GM12872 (cell line): ENCODE measurements around the gene DYNLL1.

Source experiments
- TF ChIP-seq, protein P1 (sequence below): IDR thresholded peaks from 3 replicates; pipeline ENCODE4 v1.5.1; 2011; ENCODE audit warnings: low read depth, mild to moderate bottlenecking, low read length, moderate library complexity; ENCODE audit not compliant: insufficient read depth

DYNLL1 gene

DNA sequence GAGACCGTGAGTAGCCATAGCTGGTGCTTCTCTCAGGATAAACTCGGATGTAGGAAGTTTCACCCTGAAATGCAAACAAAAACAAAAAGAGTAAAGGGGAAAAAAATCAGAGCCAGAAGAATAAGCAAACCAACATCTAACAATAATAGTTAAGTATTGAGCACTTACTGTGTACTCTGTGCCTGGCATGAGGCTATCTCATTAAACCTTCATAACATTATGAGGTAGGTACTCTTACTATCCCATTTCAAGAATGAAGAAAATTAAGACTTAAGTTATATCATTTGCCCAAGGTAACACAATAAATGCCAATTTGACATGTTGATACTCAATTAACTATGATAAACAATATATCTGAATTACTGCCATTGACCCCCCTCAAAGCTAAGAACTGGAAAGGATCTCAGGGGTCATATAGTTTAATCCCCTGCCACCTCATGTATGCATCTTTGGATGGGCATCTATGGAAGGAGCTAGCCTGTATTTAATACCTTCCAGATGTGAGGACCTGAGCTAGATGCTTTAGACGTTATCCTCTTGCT is 33.7 kb upstream of the DYNLL1 start:
- TF ChIP-seq, protein P1, sequence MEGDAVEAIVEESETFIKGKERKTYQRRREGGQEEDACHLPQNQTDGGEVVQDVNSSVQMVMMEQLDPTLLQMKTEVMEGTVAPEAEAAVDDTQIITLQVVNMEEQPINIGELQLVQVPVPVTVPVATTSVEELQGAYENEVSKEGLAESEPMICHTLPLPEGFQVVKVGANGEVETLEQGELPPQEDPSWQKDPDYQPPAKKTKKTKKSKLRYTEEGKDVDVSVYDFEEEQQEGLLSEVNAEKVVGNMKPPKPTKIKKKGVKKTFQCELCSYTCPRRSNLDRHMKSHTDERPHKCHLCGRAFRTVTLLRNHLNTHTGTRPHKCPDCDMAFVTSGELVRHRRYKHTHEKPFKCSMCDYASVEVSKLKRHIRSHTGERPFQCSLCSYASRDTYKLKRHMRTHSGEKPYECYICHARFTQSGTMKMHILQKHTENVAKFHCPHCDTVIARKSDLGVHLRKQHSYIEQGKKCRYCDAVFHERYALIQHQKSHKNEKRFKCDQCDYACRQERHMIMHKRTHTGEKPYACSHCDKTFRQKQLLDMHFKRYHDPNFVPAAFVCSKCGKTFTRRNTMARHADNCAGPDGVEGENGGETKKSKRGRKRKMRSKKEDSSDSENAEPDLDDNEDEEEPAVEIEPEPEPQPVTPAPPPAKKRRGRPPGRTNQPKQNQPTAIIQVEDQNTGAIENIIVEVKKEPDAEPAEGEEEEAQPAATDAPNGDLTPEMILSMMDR, result no peak

DNA sequence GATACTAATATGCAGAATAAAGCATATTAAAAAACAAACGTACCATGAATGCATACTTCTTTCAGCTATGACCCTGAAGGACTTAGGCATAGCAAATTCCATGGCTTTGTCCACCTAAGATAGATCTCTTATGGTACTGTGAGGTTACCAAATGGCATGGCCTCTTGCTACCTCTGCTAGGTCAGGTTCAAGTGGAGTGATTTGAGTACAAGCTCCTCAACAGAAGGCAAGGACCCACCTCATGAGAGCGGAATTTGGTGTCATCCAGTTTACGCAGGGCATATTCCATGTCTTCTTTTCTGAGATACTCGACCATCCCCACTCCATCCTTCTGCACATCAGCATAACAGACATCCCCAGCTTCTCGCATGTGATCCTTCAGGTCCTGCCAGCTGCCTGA is 32.2 kb upstream of the DYNLL1 start:
- TF ChIP-seq, protein P1, result no peak

DNA sequence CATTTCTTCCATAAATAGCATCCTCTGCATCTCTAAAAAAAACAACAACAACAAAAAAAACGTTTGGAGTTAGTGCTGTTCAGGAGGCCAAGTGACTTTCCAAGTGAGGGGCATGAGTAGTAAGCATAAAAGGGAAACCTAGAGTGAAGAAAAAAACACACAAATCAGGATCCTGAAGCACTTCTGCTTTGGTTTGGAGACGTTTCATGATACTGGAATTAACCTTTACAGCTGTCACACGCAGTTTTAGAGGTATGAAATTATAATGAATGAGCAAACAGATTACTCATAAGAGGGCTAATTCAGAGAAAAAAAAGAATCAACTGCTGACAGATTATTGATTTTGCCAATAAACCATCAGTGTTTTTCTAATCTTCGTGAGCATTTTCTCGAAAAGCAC is 30.2 kb upstream of the DYNLL1 start:
- TF ChIP-seq, protein P1, result no peak

DNA sequence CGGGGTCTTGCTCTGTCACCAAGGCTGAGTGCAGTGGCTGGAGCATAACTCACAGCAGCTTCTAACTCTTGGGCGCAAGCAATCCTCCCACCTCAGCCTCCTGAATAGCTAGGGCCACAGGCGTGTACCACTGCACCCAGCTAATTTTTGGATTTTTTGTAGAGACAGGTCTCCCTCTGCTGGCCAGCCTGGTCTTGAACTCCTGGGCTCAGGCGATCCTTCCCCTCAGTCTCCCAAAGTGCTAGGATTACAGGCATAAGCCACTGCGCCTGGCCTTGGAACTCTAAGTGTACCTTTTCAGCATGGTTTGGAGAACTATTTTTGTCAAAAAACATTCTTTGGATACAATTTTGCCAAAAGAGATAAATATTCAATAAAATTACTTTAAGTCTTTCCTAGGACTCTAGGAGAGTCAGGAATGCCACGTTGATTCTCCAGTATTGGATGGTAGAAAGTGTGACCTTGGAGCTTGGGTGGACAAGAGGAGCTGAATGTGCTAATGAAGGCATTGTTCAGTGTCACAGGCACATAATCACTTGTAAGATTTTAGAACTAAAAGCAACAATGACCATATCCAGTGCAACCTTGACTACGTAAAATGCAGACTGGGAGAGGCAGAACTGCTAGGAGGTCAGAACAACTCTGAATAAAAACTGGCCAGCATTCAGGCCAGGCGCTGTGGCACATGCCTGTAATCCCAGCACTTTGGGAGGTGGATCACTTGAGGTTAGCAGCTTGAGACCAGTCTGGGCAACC is 29.2 kb upstream of the DYNLL1 start:
- TF ChIP-seq, protein P1, result peak; percentile 68

DNA sequence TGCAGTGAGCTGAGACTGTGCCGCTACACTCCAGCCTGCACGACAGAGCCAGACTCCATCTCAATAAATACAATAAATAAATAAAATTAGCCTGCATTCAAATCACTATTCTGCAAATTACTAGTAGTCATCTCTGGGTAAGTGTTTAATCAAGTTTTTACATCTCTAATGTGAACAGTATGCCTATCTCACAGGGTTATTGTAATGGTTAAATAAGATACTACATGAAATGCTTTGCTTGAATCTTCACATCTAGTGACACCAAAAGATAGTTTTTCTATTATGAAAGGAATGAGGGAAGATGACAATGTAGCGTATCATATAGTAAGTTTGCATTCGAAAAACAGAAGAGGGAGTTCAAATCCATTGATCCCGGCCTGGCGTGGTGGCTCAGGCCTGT is 28.5 kb upstream of the DYNLL1 start:
- TF ChIP-seq, protein P1, result no peak

DNA sequence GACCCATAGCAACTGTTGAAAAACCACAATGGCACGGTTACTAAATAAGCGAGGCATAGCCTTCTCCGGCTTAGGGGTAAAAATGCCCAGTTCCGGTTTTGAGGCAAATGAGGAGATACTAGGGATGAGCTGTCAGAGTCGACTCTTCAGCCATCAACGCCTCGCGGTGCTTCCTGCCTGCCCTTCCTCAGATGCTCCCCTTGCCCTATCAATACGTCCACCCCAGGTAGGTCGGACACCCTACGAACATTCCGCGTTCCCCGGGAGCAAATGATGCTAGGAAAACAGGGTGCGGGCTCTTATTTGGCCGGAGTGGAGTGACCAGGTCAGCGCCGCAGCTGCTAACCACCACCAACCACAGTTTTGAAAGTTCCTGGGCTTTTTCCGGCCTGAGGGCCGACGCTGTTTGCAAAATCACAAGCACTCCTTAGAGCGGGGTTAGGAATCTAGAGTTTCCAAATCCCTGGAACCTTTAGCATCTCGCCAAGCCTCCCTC is 27.5 kb upstream of the DYNLL1 start:
- TF ChIP-seq, protein P1, result no peak

DNA sequence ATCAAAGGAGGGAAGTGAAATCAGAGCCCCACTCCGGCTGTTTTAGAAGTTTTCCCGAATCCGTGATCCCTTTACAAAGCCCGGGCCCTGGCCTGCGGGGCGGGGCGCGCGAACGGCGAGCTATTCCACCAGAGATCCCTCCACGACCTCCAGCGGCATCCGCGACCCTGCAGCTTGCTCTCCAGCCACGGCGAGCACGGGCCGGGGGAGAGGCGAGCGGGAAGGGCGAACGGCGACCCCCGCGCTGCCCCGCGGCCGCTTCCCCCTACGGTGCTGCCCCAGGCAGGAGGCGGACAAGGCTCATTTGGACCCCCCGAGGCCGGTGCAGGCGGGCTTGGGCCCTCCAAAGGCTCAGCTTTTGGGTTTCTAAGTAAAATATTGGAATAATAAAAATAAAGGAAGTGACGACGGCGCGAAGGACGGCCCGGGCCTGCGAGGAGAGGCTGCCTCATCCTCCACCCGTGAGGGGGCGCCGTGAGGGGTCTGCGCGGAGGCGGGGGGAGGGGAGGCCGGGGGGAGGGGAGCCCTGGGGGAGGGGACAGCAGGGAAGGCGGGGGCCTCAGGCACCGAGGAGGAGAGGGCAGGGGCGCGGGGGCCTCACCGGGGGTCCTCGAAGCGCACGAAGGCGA is 27.0 kb upstream of the DYNLL1 start:
- TF ChIP-seq, protein P1, result 0 out of 3 replicates have a peak, but pooled peaks have one; percentile 29
